ENCODE data around the gene SCAPER.
"Not testable (repeated sequence)": the region's sequence is repeated elsewhere in the genome, so short reads cannot be mapped to it uniquely, and the experiment has no call there.

The SCAPER gene

DNA sequence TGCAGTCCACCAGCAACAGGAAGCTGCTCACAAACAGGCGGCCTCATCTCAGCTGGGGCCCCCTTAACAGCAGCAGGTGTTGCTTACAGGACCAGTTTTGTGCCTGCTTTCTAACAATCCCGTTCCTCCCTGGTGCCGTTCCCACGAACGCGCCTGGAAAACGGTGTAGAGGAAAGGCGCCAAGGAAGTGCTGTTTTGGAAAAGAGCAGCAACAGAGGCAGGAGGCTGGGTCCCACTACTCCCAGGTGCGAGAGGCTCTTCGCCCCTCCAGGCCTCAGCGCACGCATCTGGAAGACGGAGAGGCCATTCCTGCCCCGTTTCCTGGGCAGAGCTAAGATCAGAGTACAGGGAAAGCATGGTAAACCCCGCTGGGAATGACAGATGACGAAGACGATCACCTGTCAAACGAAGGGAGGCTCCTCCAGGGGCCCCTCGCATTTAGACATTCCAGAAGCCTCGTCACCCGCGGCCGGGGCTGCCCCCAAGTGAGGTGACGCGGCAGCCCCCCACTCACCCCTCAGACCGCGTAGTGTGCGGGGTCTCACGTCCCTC, 603 bp downstream of the SCAPER start:
- peak overlapping the region; percentile 68 for H3K4me3 ChIP-seq (ENCODE audit: low read length)
- no peak overlapping the region for H3K27ac ChIP-seq (ENCODE audit: low read length)
- peaks cover 10% of the 10 kb centered on the region; the same call in 1 of the 2 replicates for H3K4me1 ChIP-seq (ENCODE audit: insufficient read depth, low read length)
- H3K9me3 ChIP-seq (ENCODE audit: insufficient read depth, low read depth, low read length), result no peaks in the 10 kb centered on the region
- no peaks in the 10 kb centered on the region for H3K36me3 ChIP-seq (ENCODE audit: insufficient read depth, low read depth, low read length)
- H3K27me3 ChIP-seq (ENCODE audit: insufficient read depth, low read length), result peaks cover 32% of the 10 kb centered on the region
- peak overlapping the region; percentile 72 for H3K9ac ChIP-seq (ENCODE audit: low read depth, low read length)

DNA sequence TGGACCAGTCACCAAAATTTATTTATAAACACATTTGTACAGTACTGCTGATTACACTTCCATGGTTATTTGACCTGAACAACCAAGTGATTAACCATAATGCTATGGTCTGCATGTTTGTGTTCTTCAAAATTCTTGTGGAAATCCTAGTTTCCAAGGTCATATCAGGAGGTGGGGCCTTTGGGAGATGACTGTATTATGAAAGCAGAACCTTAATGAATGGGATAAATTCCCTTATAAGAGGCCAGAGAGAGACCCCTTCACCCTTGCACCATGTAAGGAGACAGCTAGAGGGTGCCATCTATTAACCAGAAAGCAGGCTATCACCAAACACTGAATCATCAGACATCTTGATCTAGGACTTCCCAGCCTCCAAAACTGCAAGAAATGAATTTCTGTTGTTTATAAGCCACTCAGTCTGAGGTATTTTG, 1.9 kb downstream of the SCAPER start:
- peaks cover 10% of the 10 kb centered on the region; the same call in 1 of the 2 replicates for H3K4me1 ChIP-seq (ENCODE audit: insufficient read depth, low read length)
- no peak overlapping the region for H3K9ac ChIP-seq (ENCODE audit: low read depth, low read length)
- H3K27me3 ChIP-seq (ENCODE audit: insufficient read depth, low read length), result peaks cover 32% of the 10 kb centered on the region
- H3K9me3 ChIP-seq (ENCODE audit: insufficient read depth, low read depth, low read length), result peaks cover 3% of the 10 kb centered on the region; the same call in 1 of the 2 replicates
- H3K27ac ChIP-seq (ENCODE audit: low read length), result no peak overlapping the region
- H3K4me3 ChIP-seq (ENCODE audit: low read length), result no peak overlapping the region
- H3K36me3 ChIP-seq (ENCODE audit: insufficient read depth, low read depth, low read length), result no peaks in the 10 kb centered on the region

GRCh38 chr15:76901965-76902364, 3.2 kb downstream of the SCAPER start:
- Histone ChIP-seq H3K27me3 (ENCODE audit: insufficient read depth, low read length) (peaks cover 26% of the 10 kb centered on the region), H3K9ac (ENCODE audit: low read depth, low read length) (no peak overlapping the region), H3K4me3 (ENCODE audit: low read length) (no peak overlapping the region), H3K9me3 (ENCODE audit: insufficient read depth, low read depth, low read length) (peaks cover 3% of the 10 kb centered on the region; the same call in 1 of the 2 replicates), H3K27ac (ENCODE audit: low read length) (no peak overlapping the region), H3K36me3 (ENCODE audit: insufficient read depth, low read depth, low read length) (no peaks in the 10 kb centered on the region), H3K4me1 (ENCODE audit: insufficient read depth, low read length) (peaks cover 10% of the 10 kb centered on the region; the same call in 1 of the 2 replicates)

DNA sequence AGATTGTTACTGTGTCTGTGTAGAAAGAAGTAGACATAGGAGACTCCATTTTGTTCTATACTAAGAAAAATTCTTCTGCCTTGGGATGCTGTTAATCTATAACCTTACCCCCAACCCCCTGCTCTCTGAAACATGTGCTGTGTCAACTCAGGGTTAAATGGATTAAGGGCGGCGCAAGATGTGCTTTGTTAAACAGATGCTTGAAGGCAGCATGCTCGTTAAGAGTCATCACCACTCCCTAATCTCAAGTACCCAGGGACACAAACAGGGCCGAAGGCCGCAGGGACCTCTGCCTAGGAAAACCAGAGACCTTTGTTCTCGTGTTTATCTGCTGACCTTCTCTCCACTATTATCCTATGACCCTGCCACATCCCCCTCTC, 5.2 kb downstream of the SCAPER start:
- H3K36me3 ChIP-seq (ENCODE audit: insufficient read depth, low read depth, low read length); H3K9me3 ChIP-seq (ENCODE audit: insufficient read depth, low read depth, low read length); H3K27ac ChIP-seq (ENCODE audit: low read length); H3K4me1 ChIP-seq (ENCODE audit: insufficient read depth, low read length); H3K4me3 ChIP-seq (ENCODE audit: low read length); H3K9ac ChIP-seq (ENCODE audit: low read depth, low read length): not testable (repeated sequence)
- H3K27me3 ChIP-seq (ENCODE audit: insufficient read depth, low read length), result peaks cover 12% of the 10 kb centered on the region

DNA sequence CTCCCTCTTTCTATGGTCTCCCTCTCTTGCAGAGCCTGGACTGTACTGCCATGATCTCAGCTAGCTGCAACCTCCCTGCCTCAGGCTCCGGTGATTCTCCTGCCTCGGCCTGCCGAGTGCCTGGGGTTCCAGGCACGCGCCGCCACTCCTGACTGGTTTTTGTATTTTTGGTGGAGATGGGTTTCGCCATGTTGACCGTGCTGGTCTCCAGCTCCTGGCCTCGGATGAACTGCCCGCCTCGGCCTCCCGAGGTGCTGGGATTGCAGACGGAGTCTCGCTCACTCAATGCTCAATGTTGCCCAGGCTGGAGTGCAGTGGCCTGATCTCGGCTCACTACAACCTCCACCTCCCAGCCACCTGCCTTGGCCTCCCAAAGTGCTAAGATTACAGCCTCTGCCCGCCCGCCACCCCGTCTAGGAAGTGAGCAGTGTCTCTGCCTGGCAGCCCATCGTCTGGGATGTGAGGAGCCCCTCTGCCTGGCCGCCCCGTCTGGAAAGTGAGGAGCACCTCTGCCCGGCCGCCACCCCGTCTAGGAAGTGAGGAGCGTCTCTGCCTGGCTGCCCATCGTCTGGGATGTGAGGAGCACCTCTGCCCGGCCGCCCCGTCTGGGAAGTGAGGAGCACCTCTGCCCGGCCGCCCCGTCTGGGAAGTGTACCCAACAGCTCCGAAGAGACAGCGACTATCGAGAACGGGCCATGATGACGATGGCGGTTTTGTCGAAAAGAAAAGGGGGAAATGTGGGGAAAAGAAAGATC, 5.8 kb downstream of the SCAPER start:
- not testable (repeated sequence) for H3K27me3 ChIP-seq (ENCODE audit: insufficient read depth, low read length); H3K4me3 ChIP-seq (ENCODE audit: low read length); H3K4me1 ChIP-seq (ENCODE audit: insufficient read depth, low read length); H3K9ac ChIP-seq (ENCODE audit: low read depth, low read length); H3K9me3 ChIP-seq (ENCODE audit: insufficient read depth, low read depth, low read length); H3K27ac ChIP-seq (ENCODE audit: low read length); H3K36me3 ChIP-seq (ENCODE audit: insufficient read depth, low read depth, low read length)

DNA sequence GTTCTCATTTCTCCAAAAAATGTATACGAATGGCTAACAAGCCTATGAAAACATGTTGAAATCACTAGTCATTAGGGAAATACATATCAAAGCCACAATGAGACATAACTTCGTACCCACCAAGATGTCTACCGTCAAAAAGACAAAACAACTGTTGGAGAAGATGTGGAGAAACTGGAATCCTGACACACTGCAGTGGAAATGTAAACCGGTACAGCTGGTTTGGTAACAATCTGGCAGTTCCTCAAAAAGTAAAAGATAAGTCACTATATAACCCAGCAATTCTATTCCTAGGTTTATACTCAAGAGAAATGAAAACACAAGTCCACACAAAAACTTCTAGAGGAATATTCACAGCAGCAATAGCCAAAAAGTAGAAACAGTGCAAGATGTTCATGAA, 7.0 kb downstream of the SCAPER start:
- Histone ChIP-seq H3K4me1 (ENCODE audit: insufficient read depth, low read length) (no peaks in the 10 kb centered on the region), H3K27me3 (ENCODE audit: insufficient read depth, low read length) (no peaks in the 10 kb centered on the region), H3K36me3 (ENCODE audit: insufficient read depth, low read depth, low read length) (no peaks in the 10 kb centered on the region), H3K9ac (ENCODE audit: low read depth, low read length) (no peak overlapping the region), H3K4me3 (ENCODE audit: low read length) (no peak overlapping the region), H3K9me3 (ENCODE audit: insufficient read depth, low read depth, low read length) (peaks cover 3% of the 10 kb centered on the region; the same call in 1 of the 2 replicates), H3K27ac (ENCODE audit: low read length) (no peak overlapping the region)

- Histone ChIP-seq H3K36me3 (ENCODE audit: insufficient read depth, low read depth, low read length) (no peaks in the 10 kb centered on the region), H3K4me1 (ENCODE audit: insufficient read depth, low read length) (no peaks in the 10 kb centered on the region), H3K27me3 (ENCODE audit: insufficient read depth, low read length) (no peaks in the 10 kb centered on the region), H3K4me3 (ENCODE audit: low read length) (no peak overlapping the region), H3K9me3 (ENCODE audit: insufficient read depth, low read depth, low read length) (peaks cover 3% of the 10 kb centered on the region; the same call in 1 of the 2 replicates), H3K27ac (ENCODE audit: low read length) (no peak overlapping the region), H3K9ac (ENCODE audit: low read depth, low read length) (no peak overlapping the region)
Observed at GRCh38 chr15:76894174-76894573, 11.0 kb downstream of the SCAPER start.

DNA sequence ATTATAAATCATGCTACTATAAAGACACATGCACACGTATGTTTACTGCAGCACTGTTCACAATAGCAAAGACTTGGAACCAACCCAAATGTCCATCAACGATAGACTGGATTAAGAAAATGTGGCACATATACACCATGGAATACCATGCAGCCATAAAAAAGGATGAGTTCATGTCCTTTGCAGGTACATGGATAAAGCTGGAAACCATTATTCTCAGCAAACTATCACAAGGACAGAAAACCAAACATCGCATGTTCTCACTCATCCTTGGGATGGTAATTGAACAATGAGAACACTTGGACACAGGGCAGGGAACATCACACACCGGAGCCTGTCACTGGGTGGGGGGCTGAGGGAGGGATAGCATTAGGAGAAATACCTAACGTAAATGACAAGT, 12.3 kb downstream of the SCAPER start:
- not testable (repeated sequence) for H3K9me3 ChIP-seq (ENCODE audit: insufficient read depth, low read depth, low read length)

DNA sequence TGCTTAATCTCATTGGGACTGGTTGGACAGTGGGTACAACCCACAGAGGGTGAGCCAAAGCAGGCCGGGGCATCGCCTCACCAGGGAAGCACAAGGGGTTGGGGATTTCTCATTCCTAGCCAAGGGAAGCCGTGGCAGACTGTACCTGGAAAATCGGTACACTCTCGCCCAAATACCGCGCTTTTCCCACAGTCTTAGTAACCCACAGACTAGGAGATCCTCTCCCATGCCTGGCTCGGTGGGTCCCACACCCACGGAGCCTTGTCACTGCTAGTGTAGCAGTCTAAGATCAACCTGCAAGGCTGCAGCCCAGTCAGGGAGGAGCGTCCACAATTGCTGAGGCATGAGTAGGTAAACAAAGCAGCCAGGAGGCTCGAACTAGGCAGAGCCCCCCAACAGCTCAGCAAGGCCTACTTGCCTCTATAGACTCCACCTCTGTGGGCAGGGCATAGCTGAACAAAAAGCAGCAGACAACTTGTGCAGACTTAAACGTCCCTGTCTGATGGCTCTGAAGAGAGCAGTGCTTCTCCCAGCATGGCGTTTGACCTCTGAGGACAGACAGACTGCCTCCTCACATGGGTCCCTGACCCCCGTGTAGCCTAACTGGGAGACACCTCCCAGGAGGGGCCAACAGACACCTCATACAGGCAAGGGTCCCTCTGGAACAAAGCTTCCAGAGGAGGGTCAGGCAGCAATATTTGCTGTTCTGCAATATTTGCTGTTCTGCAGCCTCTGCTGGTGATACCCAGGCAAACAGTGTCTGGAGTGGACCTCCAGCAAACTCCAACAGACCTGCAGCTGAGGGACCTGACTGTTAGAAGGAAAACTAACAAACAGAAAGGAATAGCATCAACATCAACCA, 17.6 kb downstream of the SCAPER start:
- H3K9me3 ChIP-seq (ENCODE audit: insufficient read depth, low read depth, low read length); H3K27ac ChIP-seq (ENCODE audit: low read length): not testable (repeated sequence)

More for the DNA sequence above, 12.3 kb downstream of the SCAPER start:
- not testable (repeated sequence) for H3K4me3 ChIP-seq (ENCODE audit: low read length); H3K4me1 ChIP-seq (ENCODE audit: insufficient read depth, low read length); H3K27ac ChIP-seq (ENCODE audit: low read length); H3K36me3 ChIP-seq (ENCODE audit: insufficient read depth, low read depth, low read length); H3K9ac ChIP-seq (ENCODE audit: low read depth, low read length); H3K27me3 ChIP-seq (ENCODE audit: insufficient read depth, low read length)

DNA sequence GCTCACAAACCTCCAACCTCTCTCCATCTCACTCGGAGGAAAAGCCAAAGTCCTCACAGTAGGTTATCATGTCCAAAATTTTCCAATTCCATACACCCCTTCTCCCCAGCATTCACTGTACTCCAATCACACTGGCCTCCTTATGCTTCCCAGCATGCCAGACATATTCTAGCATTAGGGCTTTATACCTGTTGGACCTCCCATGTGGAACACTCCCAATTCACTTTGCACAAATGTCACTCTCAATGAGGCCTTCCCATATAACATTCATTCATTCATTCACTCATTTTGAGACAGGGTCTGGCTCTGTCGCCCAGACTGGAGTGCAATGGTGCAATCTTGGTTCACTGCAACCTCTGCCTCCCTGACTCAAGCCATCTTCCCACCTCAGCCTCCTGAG, 19.9 kb downstream of the SCAPER start:
- H3K4me1 ChIP-seq (ENCODE audit: insufficient read depth, low read length), result no peaks in the 10 kb centered on the region
- H3K4me3 ChIP-seq (ENCODE audit: low read length), result no peak overlapping the region
- no peak overlapping the region for H3K27ac ChIP-seq (ENCODE audit: low read length)
- no peaks in the 10 kb centered on the region for H3K9me3 ChIP-seq (ENCODE audit: insufficient read depth, low read depth, low read length)
- no peaks in the 10 kb centered on the region for H3K36me3 ChIP-seq (ENCODE audit: insufficient read depth, low read depth, low read length)
- H3K27me3 ChIP-seq (ENCODE audit: insufficient read depth, low read length), result no peaks in the 10 kb centered on the region
- no peak overlapping the region for H3K9ac ChIP-seq (ENCODE audit: low read depth, low read length)

More for the DNA sequence above, 17.6 kb downstream of the SCAPER start:
- H3K36me3 ChIP-seq (ENCODE audit: insufficient read depth, low read depth, low read length); H3K9ac ChIP-seq (ENCODE audit: low read depth, low read length); H3K4me1 ChIP-seq (ENCODE audit: insufficient read depth, low read length); H3K27me3 ChIP-seq (ENCODE audit: insufficient read depth, low read length); H3K4me3 ChIP-seq (ENCODE audit: low read length): not testable (repeated sequence)

GRCh38 chr15:76875911-76876310, 29.2 kb downstream of the SCAPER start:
- Histone ChIP-seq H3K9ac (ENCODE audit: low read depth, low read length) (no peak overlapping the region), H3K27ac (ENCODE audit: low read length) (no peak overlapping the region), H3K27me3 (ENCODE audit: insufficient read depth, low read length) (no peaks in the 10 kb centered on the region), H3K4me1 (ENCODE audit: insufficient read depth, low read length) (no peaks in the 10 kb centered on the region), H3K4me3 (ENCODE audit: low read length) (no peak overlapping the region), H3K9me3 (ENCODE audit: insufficient read depth, low read depth, low read length) (no peaks in the 10 kb centered on the region), H3K36me3 (ENCODE audit: insufficient read depth, low read depth, low read length) (no peaks in the 10 kb centered on the region)
